ENCODE data around the gene C5orf15. TPM values are rescaled to one million over a fixed set of nuclear protein-coding genes. Genes with fewer than 3 reads are reported as not detected.
"Not testable (repeated sequence)": the region's sequence is repeated elsewhere in the genome, so short reads cannot be mapped to it uniquely, and the experiment has no call there.

Gene C5orf15
- total RNA-seq, 1 experiment from 2014 or later = 45.2 TPM

DNA sequence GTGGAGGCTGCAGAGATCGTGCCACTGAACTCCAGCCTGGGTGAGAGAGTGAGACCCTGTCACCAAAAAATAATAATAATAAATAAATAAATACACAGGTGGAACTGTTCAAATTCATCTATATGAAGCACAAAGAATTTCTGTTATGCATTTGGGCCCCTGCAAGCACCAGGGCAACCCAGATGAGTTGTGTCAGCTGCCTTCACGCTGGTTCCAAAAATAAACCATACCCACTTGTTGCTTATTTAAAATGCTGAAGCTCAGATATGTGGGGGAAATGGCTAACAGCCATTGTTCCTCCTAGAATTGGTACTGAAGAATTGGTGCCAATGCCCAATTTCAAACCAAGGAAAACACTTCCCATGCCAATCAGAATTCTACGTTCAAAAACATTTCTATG lies 10.5 kb upstream of the C5orf15 start:
- intact Hi-C loops (cut with micrococcal nuclease) = no loop called here
- H3K9ac ChIP-seq (ENCODE audit: low read length) = no peak overlapping the region

GRCh38 chr5:133977858-133978257 lies 9.4 kb upstream of the C5orf15 start:
- no peak overlapping the region for H3K27ac ChIP-seq (ENCODE audit: low read length)
- no peaks in the 10 kb centered on the region for H3K79me2 ChIP-seq (ENCODE audit: low read length)
- H3F3A ChIP-seq (ENCODE audit: low read length, unreplicated experiment) = no peaks in the 10 kb centered on the region
- CTCF ChIA-PET = no interaction called here
- H3K9me3 ChIP-seq (ENCODE audit: low read length) = no peaks in the 10 kb centered on the region
- no peak overlapping the region for H2AFZ ChIP-seq (ENCODE audit: low read length)
- H3K36me3 ChIP-seq (ENCODE audit: low read depth, low read length) = peaks cover 30% of the 10 kb centered on the region
- no peaks in the 10 kb centered on the region for H3K27me3 ChIP-seq (ENCODE audit: low read length)
- POLR2A ChIA-PET (ENCODE audit: unreplicated experiment) = no interaction called here
- intact Hi-C loops (cut with micrococcal nuclease) = no loop called here
- H3K4me1 ChIP-seq (ENCODE audit: insufficient read depth, low read length) = no peaks in the 10 kb centered on the region
- H3K9me2 ChIP-seq (replicated peaks; ENCODE audit: low read length) = no peaks in the 10 kb centered on the region
- H3K9ac ChIP-seq (ENCODE audit: low read length) = no peak overlapping the region
- H3K4me2 ChIP-seq (ENCODE audit: low read length) = no peak overlapping the region
- no peak overlapping the region for H3K4me3 ChIP-seq (ENCODE audit: low read length)
- DNase-seq (no peak), ATAC-seq (no peak)
- no peak for TF ChIP-seq EZH2 (IDR thresholded peaks at IDR 0.05; ENCODE audit: low read length, unreplicated experiment)
- TF ChIP-seq, protein P1, sequence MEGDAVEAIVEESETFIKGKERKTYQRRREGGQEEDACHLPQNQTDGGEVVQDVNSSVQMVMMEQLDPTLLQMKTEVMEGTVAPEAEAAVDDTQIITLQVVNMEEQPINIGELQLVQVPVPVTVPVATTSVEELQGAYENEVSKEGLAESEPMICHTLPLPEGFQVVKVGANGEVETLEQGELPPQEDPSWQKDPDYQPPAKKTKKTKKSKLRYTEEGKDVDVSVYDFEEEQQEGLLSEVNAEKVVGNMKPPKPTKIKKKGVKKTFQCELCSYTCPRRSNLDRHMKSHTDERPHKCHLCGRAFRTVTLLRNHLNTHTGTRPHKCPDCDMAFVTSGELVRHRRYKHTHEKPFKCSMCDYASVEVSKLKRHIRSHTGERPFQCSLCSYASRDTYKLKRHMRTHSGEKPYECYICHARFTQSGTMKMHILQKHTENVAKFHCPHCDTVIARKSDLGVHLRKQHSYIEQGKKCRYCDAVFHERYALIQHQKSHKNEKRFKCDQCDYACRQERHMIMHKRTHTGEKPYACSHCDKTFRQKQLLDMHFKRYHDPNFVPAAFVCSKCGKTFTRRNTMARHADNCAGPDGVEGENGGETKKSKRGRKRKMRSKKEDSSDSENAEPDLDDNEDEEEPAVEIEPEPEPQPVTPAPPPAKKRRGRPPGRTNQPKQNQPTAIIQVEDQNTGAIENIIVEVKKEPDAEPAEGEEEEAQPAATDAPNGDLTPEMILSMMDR (conservative IDR thresholded peaks at IDR 0.05; ENCODE audit: low read depth, low read length) = no peak
- no peak for TF ChIP-seq EZH2phosphoT487 (IDR thresholded peaks at IDR 0.05; ENCODE audit: borderline replicate concordance, low read length)
- BruUV-seq (replicated peaks) = no TSS peak
- peaks cover 4% of the 10 kb centered on the region; the same call in 1 of the 2 replicates for H4K20me1 ChIP-seq (ENCODE audit: low read length)

More for the DNA sequence above, 10.5 kb upstream of the C5orf15 start:
- no peak overlapping the region for H2AFZ ChIP-seq (ENCODE audit: low read length)
- H3K27ac ChIP-seq (ENCODE audit: low read length) = no peak overlapping the region
- no peak for DNase-seq
- H3K4me2 ChIP-seq (ENCODE audit: low read length) = no peak overlapping the region
- H4K20me1 ChIP-seq (ENCODE audit: low read length) = peaks cover 4% of the 10 kb centered on the region; the same call in 1 of the 2 replicates
- H3K4me3 ChIP-seq (ENCODE audit: low read length) = no peak overlapping the region
- H3K9me2 ChIP-seq (replicated peaks; ENCODE audit: low read length) = no peaks in the 10 kb centered on the region
- ChIA-PET CTCF (no interaction called here), POLR2A (ENCODE audit: unreplicated experiment) (no interaction called here)
- peaks cover 22% of the 10 kb centered on the region for H3K36me3 ChIP-seq (ENCODE audit: low read depth, low read length)
- no peak for TF ChIP-seq EZH2phosphoT487 (IDR thresholded peaks at IDR 0.05; ENCODE audit: borderline replicate concordance, low read length)
- TF ChIP-seq, protein P1 (conservative IDR thresholded peaks at IDR 0.05; ENCODE audit: low read depth, low read length) = no peak
- TF ChIP-seq EZH2 (IDR thresholded peaks at IDR 0.05; ENCODE audit: low read length, unreplicated experiment) = no peak
- no peaks in the 10 kb centered on the region for H3K4me1 ChIP-seq (ENCODE audit: insufficient read depth, low read length)
- H3K79me2 ChIP-seq (ENCODE audit: low read length) = no peaks in the 10 kb centered on the region
- no peak for ATAC-seq
- no TSS peak for BruUV-seq (replicated peaks)
- no peaks in the 10 kb centered on the region for H3K9me3 ChIP-seq (ENCODE audit: low read length)
- no peaks in the 10 kb centered on the region for H3F3A ChIP-seq (ENCODE audit: low read length, unreplicated experiment)
- no peaks in the 10 kb centered on the region for H3K27me3 ChIP-seq (ENCODE audit: low read length)

DNA sequence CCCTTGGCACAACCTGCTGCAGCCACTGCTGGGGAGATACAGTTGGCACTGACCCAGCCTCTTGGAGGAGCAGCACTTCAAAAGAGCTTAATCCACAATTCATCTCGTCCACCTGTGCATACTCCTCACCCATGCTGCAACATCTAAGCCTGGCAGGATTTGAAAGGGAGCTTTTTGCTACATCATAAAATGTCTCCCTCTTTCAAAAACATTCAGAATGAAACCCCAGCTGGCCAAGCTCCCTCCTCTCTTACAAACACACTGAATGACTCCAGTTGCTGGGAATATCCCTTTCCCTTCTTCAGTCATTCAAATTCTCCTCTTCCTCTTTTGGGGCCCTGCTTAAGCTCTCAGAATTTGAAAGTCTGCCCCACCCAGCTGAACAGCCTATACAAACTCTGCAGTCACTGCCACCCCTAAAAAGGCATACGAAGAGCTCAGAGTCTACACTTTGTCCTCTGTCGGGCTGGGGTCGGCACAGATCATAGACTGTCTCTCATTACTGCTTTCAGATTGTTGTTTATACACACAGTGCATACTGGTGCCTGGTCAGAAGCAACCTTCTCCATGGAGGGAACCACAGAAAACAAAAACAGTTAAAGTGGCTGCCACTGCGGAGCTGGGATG lies 8.8 kb upstream of the C5orf15 start:
- ChIA-PET CTCF (no interaction called here), POLR2A (ENCODE audit: unreplicated experiment) (no interaction called here)
- Histone ChIP-seq H3K4me2 (ENCODE audit: low read length) (no peak overlapping the region), H3K27ac (ENCODE audit: low read length) (no peak overlapping the region), H3K9me3 (ENCODE audit: low read length) (no peaks in the 10 kb centered on the region), H3F3A (ENCODE audit: low read length, unreplicated experiment) (no peaks in the 10 kb centered on the region), H3K27me3 (ENCODE audit: low read length) (no peaks in the 10 kb centered on the region), H3K36me3 (ENCODE audit: low read depth, low read length) (peaks cover 31% of the 10 kb centered on the region), H3K4me3 (ENCODE audit: low read length) (no peak overlapping the region), H3K4me1 (ENCODE audit: insufficient read depth, low read length) (no peaks in the 10 kb centered on the region), H3K9me2 (replicated peaks; ENCODE audit: low read length) (no peaks in the 10 kb centered on the region), H3K79me2 (ENCODE audit: low read length) (no peaks in the 10 kb centered on the region), H2AFZ (ENCODE audit: low read length) (no peak overlapping the region), H4K20me1 (ENCODE audit: low read length) (peaks cover 4% of the 10 kb centered on the region; the same call in 1 of the 2 replicates), H3K9ac (ENCODE audit: low read length) (no peak overlapping the region)
- DNase-seq = no peak
- ATAC-seq = no peak
- intact Hi-C loops (cut with micrococcal nuclease) = no loop called here
- TF ChIP-seq EZH2phosphoT487 (IDR thresholded peaks at IDR 0.05; ENCODE audit: borderline replicate concordance, low read length) = no peak
- no peak for TF ChIP-seq EZH2 (IDR thresholded peaks at IDR 0.05; ENCODE audit: low read length, unreplicated experiment)
- TF ChIP-seq, protein P1 (conservative IDR thresholded peaks at IDR 0.05; ENCODE audit: low read depth, low read length) = no peak
- BruUV-seq (replicated peaks) = no TSS peak

DNA sequence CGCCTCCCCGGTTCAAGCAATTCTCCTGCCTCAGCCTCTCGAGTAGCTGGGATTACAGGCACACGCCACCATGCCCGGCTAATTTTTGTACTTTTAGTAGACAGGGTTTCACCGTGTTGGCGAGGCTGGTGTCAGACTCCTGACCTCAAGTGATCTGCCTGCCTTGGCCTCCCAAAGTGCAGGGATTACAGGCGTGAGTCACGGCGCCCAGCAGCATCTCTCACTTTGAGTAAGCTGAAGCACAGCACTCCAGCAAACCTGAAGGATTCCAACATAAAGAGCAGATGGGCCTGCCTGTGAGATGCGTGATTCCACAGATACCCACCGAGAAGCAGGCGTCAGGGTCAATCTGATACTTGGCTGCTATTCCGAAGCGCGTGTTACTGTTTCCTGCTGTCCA lies 7.1 kb upstream of the C5orf15 start:
- DNase-seq; BruUV-seq (replicated peaks); H3K4me2 ChIP-seq (ENCODE audit: low read length); H3K27ac ChIP-seq (ENCODE audit: low read length); H3F3A ChIP-seq (ENCODE audit: low read length, unreplicated experiment); H3K9me3 ChIP-seq (ENCODE audit: low read length); H3K4me1 ChIP-seq (ENCODE audit: insufficient read depth, low read length); H3K9ac ChIP-seq (ENCODE audit: low read length); H3K4me3 ChIP-seq (ENCODE audit: low read length); H4K20me1 ChIP-seq (ENCODE audit: low read length); H3K79me2 ChIP-seq (ENCODE audit: low read length); ATAC-seq; POLR2A ChIA-PET (ENCODE audit: unreplicated experiment); H3K27me3 ChIP-seq (ENCODE audit: low read length); H3K9me2 ChIP-seq (replicated peaks; ENCODE audit: low read length); intact Hi-C loops (cut with micrococcal nuclease); H2AFZ ChIP-seq (ENCODE audit: low read length); CTCF ChIA-PET: not testable (repeated sequence)
- peaks cover 31% of the 10 kb centered on the region for H3K36me3 ChIP-seq (ENCODE audit: low read depth, low read length)
